ENCODE results near the gene MINK1.

The MINK1 gene

GRCh38 chr17:4944554-4945175 is 111.5 kb downstream of the MINK1 start:
- Histone ChIP-seq H3K9me3 (ENCODE audit: control insufficient read depth, low read length) (no peaks in the 10 kb centered on the region), H3K27ac (ENCODE audit: low read depth, low read length, severe bottlenecking) (peak overlapping the region; percentile 84), H3K4me1 (ENCODE audit: control insufficient read depth, insufficient read depth, low read length, poor library complexity, severe bottlenecking) (peaks cover 43% of the 10 kb centered on the region), H3K36me3 (ENCODE audit: control insufficient read depth, insufficient read depth, low read length) (peaks cover 63% of the 10 kb centered on the region), H3K4me3 (ENCODE audit: extremely low read depth, insufficient read depth, low read length, poor library complexity, severe bottlenecking) (peak overlapping the region; percentile 98)
- 96 to 100% methylated on average over 1 to 4 of the region's 8 CpGs for WGBS, 2 experiments (ENCODE audit: insufficient coverage in 2 of 2)

GRCh38 chr17:4945176-4945943 is 112.2 kb downstream of the MINK1 start:
- Histone ChIP-seq H3K36me3 (ENCODE audit: control insufficient read depth, insufficient read depth, low read length) (peaks cover 63% of the 10 kb centered on the region), H3K27ac (ENCODE audit: low read depth, low read length, severe bottlenecking) (peak overlapping the region; percentile 84), H3K4me3 (ENCODE audit: extremely low read depth, insufficient read depth, low read length, poor library complexity, severe bottlenecking) (peak overlapping the region; percentile 98), H3K9me3 (ENCODE audit: control insufficient read depth, low read length) (no peaks in the 10 kb centered on the region), H3K4me1 (ENCODE audit: control insufficient read depth, insufficient read depth, low read length, poor library complexity, severe bottlenecking) (peaks cover 43% of the 10 kb centered on the region)
- WGBS, 2 experiments (ENCODE audit: insufficient coverage in 2 of 2): 59 to 73% methylated on average over 4 to 6 of the region's 7 CpGs

- Histone ChIP-seq H3K27ac (ENCODE audit: low read depth, low read length, severe bottlenecking) (peak overlapping the region; percentile 11), H3K4me3 (ENCODE audit: extremely low read depth, insufficient read depth, low read length, poor library complexity, severe bottlenecking) (peak overlapping the region; percentile 98), H3K9me3 (ENCODE audit: control insufficient read depth, low read length) (no peaks in the 10 kb centered on the region), H3K36me3 (ENCODE audit: control insufficient read depth, insufficient read depth, low read length) (peaks cover 63% of the 10 kb centered on the region), H3K4me1 (ENCODE audit: control insufficient read depth, insufficient read depth, low read length, poor library complexity, severe bottlenecking) (peaks cover 49% of the 10 kb centered on the region)
- 38 to 62% methylated on average over 1 to 3 of the region's 4 CpGs for WGBS, 2 experiments (ENCODE audit: insufficient coverage in 2 of 2)
Observed at GRCh38 chr17:4945944-4946280, 112.8 kb downstream of the MINK1 start.

GRCh38 chr17:4946312-4946976 is 113.3 kb downstream of the MINK1 start:
- H3K4me3 ChIP-seq (ENCODE audit: extremely low read depth, insufficient read depth, low read length, poor library complexity, severe bottlenecking): peak overlapping the region; percentile 98
- H3K36me3 ChIP-seq (ENCODE audit: control insufficient read depth, insufficient read depth, low read length): peaks cover 63% of the 10 kb centered on the region
- WGBS, 2 experiments (ENCODE audit: insufficient coverage in 2 of 2): 53 to 56% methylated on average over 7 to 10 of the region's 16 CpGs
- H3K27ac ChIP-seq (ENCODE audit: low read depth, low read length, severe bottlenecking): peak overlapping the region; percentile 32
- no peaks in the 10 kb centered on the region for H3K9me3 ChIP-seq (ENCODE audit: control insufficient read depth, low read length)
- peaks cover 50% of the 10 kb centered on the region for H3K4me1 ChIP-seq (ENCODE audit: control insufficient read depth, insufficient read depth, low read length, poor library complexity, severe bottlenecking)

GRCh38 chr17:4947010-4947410 is 113.9 kb downstream of the MINK1 start:
- peaks cover 59% of the 10 kb centered on the region for H3K36me3 ChIP-seq (ENCODE audit: control insufficient read depth, insufficient read depth, low read length)
- peaks cover 50% of the 10 kb centered on the region for H3K4me1 ChIP-seq (ENCODE audit: control insufficient read depth, insufficient read depth, low read length, poor library complexity, severe bottlenecking)

More at GRCh38 chr17:4947010-4947410, 113.9 kb downstream of the MINK1 start:
- Histone ChIP-seq H3K9me3 (ENCODE audit: control insufficient read depth, low read length) (no peaks in the 10 kb centered on the region), H3K4me3 (ENCODE audit: extremely low read depth, insufficient read depth, low read length, poor library complexity, severe bottlenecking) (peak overlapping the region; percentile 98), H3K27ac (ENCODE audit: low read depth, low read length, severe bottlenecking) (peak overlapping the region; percentile 57)
- WGBS, 2 experiments (ENCODE audit: insufficient coverage in 2 of 2): 0 to 5% methylated on average over 2 to 5 of the region's 7 CpGs
